HEK293T (cell line): ENCODE data around the gene PIK3R4.

Experiments used
- CTCF ChIA-PET: fragments of 350-600 bp; formaldehyde crosslinking; extraction: SDS; loops from one replicate; lab custom pipeline; 2021; ENCODE audit warnings: antibody characterized with exemption, inconsistent platforms; lab: Yijun Ruan, JAX
- POLR2A ChIA-PET: fragments of 350-600 bp; formaldehyde crosslinking; extraction: SDS; loops from one replicate; lab custom pipeline; 2020; ENCODE audit warnings: antibody characterized with exemption, inconsistent platforms; lab: Yijun Ruan, JAX
- DNase-seq: peaks from one replicate; pipeline ENCODE4 v3.0.0; 2012; ENCODE audit warnings: mixed read lengths; ENCODE audit errors: extremely low spot score
- ARNT ChIP-seq: fragments of 450-650 bp; IDR thresholded peaks from 2 replicates; pipeline ENCODE4 v1.6.1; 2017; ENCODE audit warnings: mild to moderate bottlenecking
- BHLHE40 ChIP-seq: fragments of 450-650 bp; IDR thresholded peaks from 2 replicates; pipeline ENCODE4 v1.6.1; 2016; ENCODE audit warnings: mild to moderate bottlenecking, moderate library complexity, borderline replicate concordance
- CTBP1 ChIP-seq: fragments of 450-650 bp; IDR thresholded peaks from 2 replicates; pipeline ENCODE4 v1.6.1; 2016; ENCODE audit warnings: borderline replicate concordance
- ELF4 ChIP-seq: fragments of 450-650 bp; IDR thresholded peaks from 2 replicates; pipeline ENCODE4 v1.6.1; 2017; ENCODE audit warnings: antibody characterized with exemption
- FOXA1 ChIP-seq: fragments of 450-650 bp; IDR thresholded peaks from 2 replicates; pipeline ENCODE4 v1.6.1; 2016; ENCODE audit warnings: mild to moderate bottlenecking
- FOXK2 ChIP-seq: fragments of 450-650 bp; IDR thresholded peaks from 2 replicates; pipeline ENCODE4 v1.6.1; 2016; ENCODE audit warnings: mild to moderate bottlenecking
- FOXM1 ChIP-seq: fragments of 450-650 bp; IDR thresholded peaks from 2 replicates; pipeline ENCODE4 v1.6.1; 2017; ENCODE audit warnings: mild to moderate bottlenecking, borderline replicate concordance
- HDGF ChIP-seq: fragments of 450-650 bp; IDR thresholded peaks from 2 replicates; pipeline ENCODE4 v1.6.1; 2017; ENCODE audit warnings: antibody characterized with exemption, borderline replicate concordance
- L3MBTL2 ChIP-seq: fragments of 450-650 bp; conservative IDR thresholded peaks from 2 replicates; pipeline ENCODE4 v1.6.1; 2016; ENCODE audit warnings: mild to moderate bottlenecking
- LEF1 ChIP-seq: fragments of 450-650 bp; IDR thresholded peaks from 2 replicates; pipeline ENCODE4 v1.6.1; 2017; ENCODE audit warnings: mild to moderate bottlenecking, borderline replicate concordance
- NFRKB ChIP-seq: fragments of 450-650 bp; IDR thresholded peaks from 2 replicates; pipeline ENCODE4 v1.6.1; 2016; ENCODE audit warnings: mild to moderate bottlenecking, moderate library complexity
- PKNOX1 ChIP-seq: fragments of 450-650 bp; IDR thresholded peaks from 2 replicates; pipeline ENCODE4 v1.6.1; 2016
- SP1 ChIP-seq: fragments of 450-650 bp; IDR thresholded peaks from 2 replicates; pipeline ENCODE4 v1.6.1; 2017
- SUZ12 ChIP-seq: fragments of 450-650 bp; IDR thresholded peaks from 2 replicates; pipeline ENCODE4 v1.6.1; 2016; ENCODE audit warnings: mild to moderate bottlenecking
- TARDBP ChIP-seq: fragments of 450-650 bp; IDR thresholded peaks from 2 replicates; pipeline ENCODE4 v1.6.1; 2016
- ZNF384 ChIP-seq: fragments of 450-650 bp; IDR thresholded peaks from 2 replicates; pipeline ENCODE4 v1.6.1; 2016

PIK3R4 gene

GRCh38 chr3:130746246-130747039, at the start of gene PIK3R4:
Gene PIK3R4 (minus strand): TSS chr3:130746829. CDS start chr3:130745218, 1,611 bp downstream.
- ChIA-PET CTCF (interaction anchor here (0.6 kb wide), 1 partner anchor 41 kb away, joined by 3 read pairs; no protein-coding TSS in a partner anchor), POLR2A (interaction anchor here (0.7 to 3.7 kb wide), 5 partner anchors 9 to 279 kb away, joined by 3 to 23 read pairs (median 3); partner anchors contain the start of gene ATP2C1)

GRCh38 chr3:130795396-130795795, 48.8 kb upstream of the PIK3R4 start:
- no peak for DNase-seq
- TF ChIP-seq FOXA1 (no peak), NFRKB (no peak)
- ChIA-PET POLR2A (no interaction called here), CTCF (no interaction called here)

More at GRCh38 chr3:130746246-130747039, at the start of gene PIK3R4:
- DNase-seq = peak; percentile 95
- TF ChIP-seq PKNOX1 = peak; percentile 89
- no peak for TF ChIP-seq FOXK2

GRCh38 chr3:130792246-130792645, 45.6 kb upstream of the PIK3R4 start:
- POLR2A ChIA-PET = no interaction called here

GRCh38 chr3:130789782-130790322, 43.2 kb upstream of the PIK3R4 start:
- TF ChIP-seq FOXM1 (no peak), ELF4 (no peak), BHLHE40 (no peak), ARNT (no peak), PKNOX1 (no peak), FOXA1 (no peak), ZNF384 (no peak), NFRKB (no peak), LEF1 (no peak), SUZ12 (no peak), HDGF (no peak), CTBP1 (no peak), L3MBTL2 (no peak), TARDBP (no peak), FOXK2 (no peak), SP1 (no peak)
- ChIA-PET POLR2A (interaction anchor here (1.7 kb wide), 1 partner anchor 104 kb away, joined by 4 read pairs; the partner anchor contains the start of gene ATP2C1), CTCF (interaction anchor here (0.6 kb wide), 1 partner anchor 315 kb away, joined by 3 read pairs; no protein-coding TSS in a partner anchor)
- DNase-seq = no peak

More at GRCh38 chr3:130792246-130792645, 45.6 kb upstream of the PIK3R4 start:
- DNase-seq = no peak
- TF ChIP-seq ZNF384 (no peak), SUZ12 (no peak), FOXA1 (no peak), ELF4 (no peak)
- CTCF ChIA-PET = no interaction called here

- CTCF ChIA-PET = interaction anchor here (0.6 kb wide), 1 partner anchor 14 kb away, joined by 3 read pairs; no protein-coding TSS in a partner anchor
- POLR2A ChIA-PET = interaction anchor here (1.5 kb wide), 1 partner anchor 106 kb away, joined by 5 read pairs; the partner anchor contains the start of gene ATP2C1
- DNase-seq = no peak
- TF ChIP-seq BHLHE40 (no peak), ARNT (no peak), PKNOX1 (peak; percentile 59; the same call in 1 of the 2 replicates)
Observed at GRCh38 chr3:130787422-130788068, 40.9 kb upstream of the PIK3R4 start.

- no peak for DNase-seq
- TF ChIP-seq BHLHE40 (no peak), FOXA1 (no peak), LEF1 (no peak), ELF4 (no peak), NFRKB (no peak), PKNOX1 (no peak)
- ChIA-PET CTCF (no interaction called here), POLR2A (no interaction called here)
Observed at GRCh38 chr3:130786306-130786705, 39.7 kb upstream of the PIK3R4 start.
